ENCODE results near the gene GNAL. TPM values are rescaled to one million over a fixed set of nuclear protein-coding genes. Genes with fewer than 3 reads are reported as not detected.
"Not testable (repeated sequence)": the region's sequence is repeated elsewhere in the genome, so short reads cannot be mapped to it uniquely, and the experiment has no call there.

Gene GNAL
- 1.1 TPM for total RNA-seq
- long read RNA-seq, full-length matches to known transcripts = 1 of 3 reads
- long read RNA-seq, partial matches to known transcripts = 0 of 3 reads
- long read RNA-seq, other reads (novel, unspliced or antisense) = 2 of 3 reads

- Histone ChIP-seq H3K27me3 (ENCODE audit: low read depth) (peaks cover 70% of the 10 kb centered on the region), H3K36me3 (no peaks in the 10 kb centered on the region), H3K4me3 (peak within 1 kb of the TSS; percentile 73), H3K4me1 (peaks cover 14% of the 10 kb centered on the region), H3K27ac (replicated peaks) (peak within 1 kb of the TSS; percentile 42), H3K9me3 (replicated peaks) (peaks cover 4% of the 10 kb centered on the region)
- peak; percentile 71 for DNase-seq
- intact Hi-C loops (cut with micrococcal nuclease) = no loop called here
- no peak for TF ChIP-seq CTCF (IDR thresholded peaks at IDR 0.05; ENCODE audit: borderline replicate concordance)
Observed at GRCh38 chr18:11688972-11689668, at the start of gene GNAL. TSS of gene GNAL (plus strand) at chr18:11689264. CDS start at chr18:11689564, 300 bp downstream.

GRCh38 chr18:11647310-11647709 is 41.8 kb upstream of the GNAL start:
- H3K4me1 ChIP-seq; H3K27me3 ChIP-seq (ENCODE audit: low read depth); DNase-seq; H3K27ac ChIP-seq (replicated peaks); H3K4me3 ChIP-seq; intact Hi-C loops (cut with micrococcal nuclease); H3K36me3 ChIP-seq: not testable (repeated sequence)
- H3K9me3 ChIP-seq (replicated peaks) = peaks cover 23% of the 10 kb centered on the region

- peaks cover 23% of the 10 kb centered on the region for H3K9me3 ChIP-seq (replicated peaks)
- H3K36me3 ChIP-seq; H3K4me1 ChIP-seq; intact Hi-C loops (cut with micrococcal nuclease); H3K27me3 ChIP-seq (ENCODE audit: low read depth); DNase-seq; H3K27ac ChIP-seq (replicated peaks); H3K4me3 ChIP-seq: not testable (repeated sequence)
Observed at GRCh38 chr18:11647804-11648203, 41.3 kb upstream of the GNAL start.

- no peak for TF ChIP-seq CTCF (IDR thresholded peaks at IDR 0.05; ENCODE audit: borderline replicate concordance)
- no peak overlapping the region for H3K27ac ChIP-seq (replicated peaks)
- DNase-seq = no peak
- intact Hi-C loops (cut with micrococcal nuclease) = no loop called here
- H3K27me3 ChIP-seq (ENCODE audit: low read depth) = peaks cover 24% of the 10 kb centered on the region
- H3K4me1 ChIP-seq = no peaks in the 10 kb centered on the region
- H3K9me3 ChIP-seq (replicated peaks) = peaks cover 23% of the 10 kb centered on the region
- H3K4me3 ChIP-seq = no peak overlapping the region
- H3K36me3 ChIP-seq = no peaks in the 10 kb centered on the region
Observed at GRCh38 chr18:11649839-11650238, 39.2 kb upstream of the GNAL start.

- H3K9me3 ChIP-seq (replicated peaks) = peaks cover 23% of the 10 kb centered on the region
- peaks cover 43% of the 10 kb centered on the region for H3K27me3 ChIP-seq (ENCODE audit: low read depth)
- no peak for DNase-seq
- H3K36me3 ChIP-seq = no peaks in the 10 kb centered on the region
- peaks cover 6% of the 10 kb centered on the region for H3K4me1 ChIP-seq
- intact Hi-C loops (cut with micrococcal nuclease) = no loop called here
- H3K4me3 ChIP-seq = no peak overlapping the region
- H3K27ac ChIP-seq (replicated peaks) = no peak overlapping the region
- TF ChIP-seq CTCF (IDR thresholded peaks at IDR 0.05; ENCODE audit: borderline replicate concordance) = no peak
Observed at GRCh38 chr18:11651899-11652298, 37.2 kb upstream of the GNAL start.

GRCh38 chr18:11653521-11653920 is 35.5 kb upstream of the GNAL start:
- intact Hi-C loops (cut with micrococcal nuclease) = no loop called here
- no peaks in the 10 kb centered on the region for H3K36me3 ChIP-seq
- H3K27me3 ChIP-seq (ENCODE audit: low read depth) = peaks cover 60% of the 10 kb centered on the region
- no peak for TF ChIP-seq CTCF (IDR thresholded peaks at IDR 0.05; ENCODE audit: borderline replicate concordance)
- H3K27ac ChIP-seq (replicated peaks) = no peak overlapping the region
- peaks cover 6% of the 10 kb centered on the region for H3K4me1 ChIP-seq
- peaks cover 18% of the 10 kb centered on the region for H3K9me3 ChIP-seq (replicated peaks)
- no peak overlapping the region for H3K4me3 ChIP-seq
- DNase-seq = no peak

All from left ventricle myocardium inferior (tissue), 1 donor.